Adipocyte (in vitro differentiated cells): ENCODE measurements around the gene BRD3OS.

ENCODE experiments used
- DNase-seq: peaks from one replicate; pipeline ENCODE4 v3.0.0-alpha.2; 2015; ENCODE audit warnings: low read depth
- H3K27me3 ChIP-seq: replicated peaks from 2 replicates; pipeline ENCODE4 v1.7.0; 2013; ENCODE audit warnings: mild to moderate bottlenecking, low read length, moderate library complexity; ENCODE audit not compliant: control insufficient read depth, insufficient read depth
- H3K36me3 ChIP-seq: 2 replicates; pipeline ENCODE4 v1.7.0; 2013; ENCODE audit warnings: low read length, mild to moderate bottlenecking, moderate library complexity; ENCODE audit not compliant: control insufficient read depth, insufficient read depth, severe bottlenecking
- H3K4me1 ChIP-seq: 2 replicates; pipeline ENCODE4 v1.7.0; 2013; ENCODE audit warnings: mild to moderate bottlenecking, low read length, moderate library complexity; ENCODE audit not compliant: control insufficient read depth, insufficient read depth
- H3K4me3 ChIP-seq: 2 replicates; pipeline ENCODE4 v1.7.0; 2013; ENCODE audit warnings: mild to moderate bottlenecking, low read length, moderate library complexity
- H3K9ac ChIP-seq: 2 replicates; pipeline ENCODE4 v1.7.0; 2013; ENCODE audit warnings: mild to moderate bottlenecking, low read length, moderate library complexity
- H3K9me3 ChIP-seq: 2 replicates; pipeline ENCODE4 v1.7.0; 2013; ENCODE audit warnings: mild to moderate bottlenecking, low read length, moderate library complexity; ENCODE audit not compliant: control insufficient read depth

Gene BRD3OS

GRCh38 chr9:134063571-134064450 lies 38.5 kb downstream of the BRD3OS start:
- Histone ChIP-seq H3K4me3 (no peak overlapping the region), H3K36me3 (no peaks in the 10 kb centered on the region), H3K4me1 (peaks cover 17% of the 10 kb centered on the region), H3K9me3 (no peaks in the 10 kb centered on the region), H3K9ac (no peak overlapping the region), H3K27me3 (no peaks in the 10 kb centered on the region)
- DNase-seq = no peak

DNA sequence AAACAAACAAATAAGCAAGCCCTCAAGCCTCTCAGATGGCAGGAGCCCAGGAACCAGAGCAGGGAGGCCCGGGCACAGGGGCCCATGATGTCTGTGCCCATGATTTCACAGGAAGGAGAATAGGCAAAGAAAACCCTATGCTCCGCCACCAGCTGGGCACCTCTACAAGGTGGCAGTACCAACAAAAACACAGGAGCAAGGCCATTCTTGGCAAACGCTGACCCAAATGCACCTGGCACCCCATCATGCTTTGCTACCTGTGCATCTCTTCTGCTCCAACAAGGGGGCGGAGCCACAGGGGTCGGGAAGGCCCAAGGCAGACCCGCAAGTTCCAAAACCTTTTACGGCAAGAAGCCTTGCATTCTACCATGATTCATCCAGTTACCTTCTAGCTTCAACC lies 39.4 kb downstream of the BRD3OS start:
- peaks cover 6% of the 10 kb centered on the region for H3K27me3 ChIP-seq
- H3K4me1 ChIP-seq = peaks cover 18% of the 10 kb centered on the region
- DNase-seq = no peak
- no peak overlapping the region for H3K9ac ChIP-seq
- no peaks in the 10 kb centered on the region for H3K36me3 ChIP-seq
- H3K9me3 ChIP-seq = no peaks in the 10 kb centered on the region
- H3K4me3 ChIP-seq = no peak overlapping the region

DNA sequence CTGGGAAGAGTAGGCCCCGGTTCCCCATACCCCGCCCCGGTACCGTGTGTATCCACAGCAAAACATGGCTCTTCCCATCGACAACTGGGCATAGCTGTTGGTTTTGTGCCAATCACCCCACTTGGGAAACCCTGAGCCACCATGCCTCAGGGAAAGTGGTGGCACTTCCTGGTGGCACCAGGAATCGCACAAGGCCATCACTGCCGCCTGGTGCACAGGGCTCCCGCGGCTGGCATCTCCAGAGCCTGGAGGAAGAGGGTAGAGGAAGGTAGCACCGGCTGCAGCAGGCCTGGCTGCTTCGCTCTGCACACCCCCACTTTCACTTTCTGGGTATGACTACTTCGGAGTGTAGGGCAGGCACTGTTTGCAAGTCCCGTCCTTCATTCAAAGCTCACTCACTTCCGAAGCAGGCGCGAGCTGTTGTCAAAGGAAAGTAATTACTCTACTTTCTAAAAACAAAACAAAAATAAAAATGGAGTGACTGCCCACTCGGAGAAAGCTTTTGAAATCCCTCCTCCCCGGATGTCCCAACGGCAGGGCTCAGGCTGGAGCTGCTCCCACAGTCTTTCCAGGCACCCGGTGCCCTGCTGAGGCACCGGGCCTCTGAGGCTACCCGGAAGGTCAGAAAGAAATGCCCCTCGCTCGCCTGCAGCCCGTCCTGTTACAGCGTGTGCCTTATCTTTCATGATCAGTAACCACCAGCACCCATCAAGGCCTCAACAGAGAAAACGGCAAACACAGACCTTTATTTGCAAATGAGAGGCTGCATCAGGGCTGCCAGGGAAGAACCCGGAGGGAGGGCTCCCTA lies 40.5 kb downstream of the BRD3OS start:
- H3K4me3 ChIP-seq = peak overlapping the region; percentile 94
- peaks cover 18% of the 10 kb centered on the region for H3K4me1 ChIP-seq
- no peaks in the 10 kb centered on the region for H3K9me3 ChIP-seq
- peak; percentile 62 for DNase-seq
- H3K27me3 ChIP-seq = peaks cover 18% of the 10 kb centered on the region
- H3K36me3 ChIP-seq = no peaks in the 10 kb centered on the region
- peak overlapping the region; percentile 94 for H3K9ac ChIP-seq

DNA sequence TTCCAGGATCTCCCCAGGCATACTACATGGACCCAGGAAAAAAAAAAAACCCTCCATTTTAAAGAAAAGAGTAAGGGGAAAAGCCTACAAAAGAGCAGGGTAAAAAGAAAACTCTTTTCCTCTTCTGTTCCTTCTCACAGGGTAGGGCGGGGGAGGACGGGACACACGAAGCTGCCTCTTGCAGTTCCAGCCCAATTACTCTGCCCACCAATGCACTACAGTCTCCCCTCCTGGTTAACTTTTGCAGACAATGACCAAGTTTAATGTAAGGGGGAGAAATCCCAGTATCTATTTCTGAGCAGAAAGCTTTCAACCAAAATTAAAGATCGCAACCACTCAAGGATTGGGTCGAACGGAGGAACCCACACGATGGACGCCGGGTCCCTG lies 41.2 kb downstream of the BRD3OS start:
- peaks cover 18% of the 10 kb centered on the region for H3K4me1 ChIP-seq
- DNase-seq = peak; percentile 56
- peak overlapping the region; percentile 94 for H3K9ac ChIP-seq
- H3K27me3 ChIP-seq = peaks cover 25% of the 10 kb centered on the region
- H3K9me3 ChIP-seq = no peaks in the 10 kb centered on the region
- H3K36me3 ChIP-seq = no peaks in the 10 kb centered on the region
- peak overlapping the region; percentile 94 for H3K4me3 ChIP-seq

DNA sequence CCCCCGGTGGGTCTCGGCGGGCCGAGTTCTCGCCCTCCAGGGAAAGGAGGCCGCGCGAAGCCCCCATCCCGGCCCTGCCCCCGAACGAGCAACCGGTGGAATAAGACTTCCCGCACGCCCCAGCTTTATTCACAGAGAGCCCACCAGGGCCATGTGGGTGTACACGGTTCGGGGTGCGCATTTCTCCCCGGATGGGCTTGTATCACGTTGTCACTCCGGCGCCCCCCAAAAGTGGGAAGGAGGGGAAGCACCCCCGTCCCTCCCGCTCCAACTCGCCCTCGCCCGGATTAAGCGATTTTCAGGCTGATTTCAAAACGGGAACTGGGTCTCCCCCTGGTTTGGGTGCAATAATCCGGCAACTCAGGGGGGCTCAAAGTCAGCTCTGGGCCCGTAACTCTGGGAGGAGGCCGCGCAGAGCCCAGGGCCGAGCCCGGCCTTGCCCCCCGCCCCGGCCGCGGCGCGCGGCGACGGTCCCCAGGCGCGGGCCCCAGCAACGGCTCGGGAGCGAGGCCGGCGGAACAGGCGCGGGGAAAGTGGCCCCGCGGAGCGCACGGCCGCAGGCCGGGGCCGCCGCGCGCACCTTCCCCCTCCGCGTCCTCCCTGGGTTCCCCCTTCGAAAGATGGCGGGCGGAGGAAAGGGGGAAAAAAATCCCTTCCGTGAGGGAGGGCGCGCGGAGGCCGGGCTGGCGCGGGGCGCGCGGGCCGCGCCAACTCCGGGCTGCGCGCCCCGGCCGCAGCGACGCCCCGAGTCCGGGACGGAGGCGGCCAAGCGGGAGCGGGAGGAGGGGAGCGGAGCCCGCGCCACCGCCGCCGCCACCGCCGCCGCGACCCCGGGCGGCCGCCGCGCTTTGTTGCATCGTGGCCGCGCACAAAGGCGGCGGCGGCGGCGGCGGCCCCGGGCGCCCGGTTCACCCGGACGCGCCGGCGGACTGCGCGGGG lies 41.9 kb downstream of the BRD3OS start:
- Histone ChIP-seq H3K36me3 (no peaks in the 10 kb centered on the region), H3K27me3 (peaks cover 26% of the 10 kb centered on the region), H3K4me1 (peaks cover 18% of the 10 kb centered on the region), H3K9me3 (no peaks in the 10 kb centered on the region), H3K4me3 (peak overlapping the region; percentile 94), H3K9ac (peak overlapping the region; percentile 94)
- peak; percentile 62 for DNase-seq

GRCh38 chr9:134067904-134068743 lies 42.8 kb downstream of the BRD3OS start, which contains the start of gene BRD3:
TSS of gene BRD3 (minus strand) at chr9:134068026. CDS start at chr9:134053477, 14,549 bp downstream.
- H3K9me3 ChIP-seq = no peaks in the 10 kb centered on the region
- peaks cover 30% of the 10 kb centered on the region for H3K27me3 ChIP-seq
- H3K36me3 ChIP-seq = no peaks in the 10 kb centered on the region
- DNase-seq = peak; percentile 97
- H3K9ac ChIP-seq = peak within 1 kb of the TSS; percentile 94
- peaks cover 18% of the 10 kb centered on the region for H3K4me1 ChIP-seq
- peak within 1 kb of the TSS; percentile 94 for H3K4me3 ChIP-seq

DNA sequence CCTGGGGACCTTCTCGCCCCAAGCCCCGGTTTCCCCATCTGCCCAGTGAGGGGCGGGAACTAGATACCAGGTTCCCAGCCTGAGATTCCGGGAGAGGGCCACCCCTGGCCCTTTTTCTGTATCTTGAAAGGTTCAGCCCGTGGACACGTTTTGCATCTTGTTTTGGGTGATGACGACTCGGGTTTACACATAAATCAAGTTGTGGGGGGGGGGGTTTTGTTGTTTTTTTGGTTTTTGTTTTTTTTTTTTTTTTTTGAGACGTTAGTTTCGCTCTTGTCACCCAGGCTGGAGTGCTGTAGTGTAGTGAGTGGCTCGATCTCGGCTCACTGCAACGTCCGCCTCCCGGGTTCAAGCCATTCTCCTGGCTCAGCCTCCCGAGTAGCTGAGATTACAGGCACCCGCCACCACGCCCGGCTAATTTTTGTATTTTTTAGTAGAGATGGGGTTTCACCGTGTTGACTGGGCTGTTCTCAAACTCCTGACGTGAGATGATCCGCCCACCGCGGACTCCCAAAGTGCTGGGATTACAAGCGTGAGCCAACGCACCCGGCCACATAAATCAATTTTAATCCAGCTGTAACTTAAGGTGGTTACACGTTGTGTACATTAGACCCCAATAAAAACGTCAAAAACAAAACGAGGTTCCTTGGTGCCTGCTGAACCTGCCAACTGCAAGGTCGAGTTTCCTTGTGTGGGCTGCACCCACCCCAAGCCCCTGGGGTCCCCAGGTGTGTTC lies 43.6 kb downstream of the BRD3OS start:
- Histone ChIP-seq H3K36me3 (no peaks in the 10 kb centered on the region), H3K4me1 (peaks cover 18% of the 10 kb centered on the region), H3K9me3 (no peaks in the 10 kb centered on the region), H3K27me3 (peaks cover 33% of the 10 kb centered on the region), H3K9ac (peak overlapping the region; percentile 82), H3K4me3 (peak overlapping the region; percentile 88)
- DNase-seq = no peak

- H3K9me3 ChIP-seq = peaks cover 7% of the 10 kb centered on the region
- peaks cover 33% of the 10 kb centered on the region for H3K27me3 ChIP-seq
- no peak overlapping the region for H3K9ac ChIP-seq
- no peaks in the 10 kb centered on the region for H3K36me3 ChIP-seq
- peak overlapping the region; percentile 88 for H3K4me3 ChIP-seq
- peaks cover 18% of the 10 kb centered on the region for H3K4me1 ChIP-seq
- DNase-seq = no peak
Observed at GRCh38 chr9:134069480-134070399, 44.5 kb downstream of the BRD3OS start.

GRCh38 chr9:134071149-134071548 lies 45.9 kb downstream of the BRD3OS start:
- H3K9ac ChIP-seq = no peak overlapping the region
- peaks cover 33% of the 10 kb centered on the region for H3K27me3 ChIP-seq
- H3K4me1 ChIP-seq = peaks cover 8% of the 10 kb centered on the region
- DNase-seq = no peak
- H3K9me3 ChIP-seq = peaks cover 9% of the 10 kb centered on the region
- no peaks in the 10 kb centered on the region for H3K36me3 ChIP-seq
- H3K4me3 ChIP-seq = no peak overlapping the region
